PC-3 (cell line): Measurements from ENCODE around the gene PTS. TPM values are rescaled to one million over a fixed set of nuclear protein-coding genes. Genes with fewer than 3 reads are reported as not detected.

Experiments used
- ATAC-seq: fragments of 200-7000 bp; cut with Tn5 transposase; 2 replicates; pipeline ENCODE4 v1.9.1; 2020; ENCODE audit warnings: mild to moderate bottlenecking, moderate library complexity
- BruUV-seq: library from RNA; stranded (reverse); fragments of 400-500 nt; replicated peaks from 2 replicates; lab custom pipeline; 2021; lab: Mats Ljungman, UMichigan
- CTCF ChIA-PET: fragments of 300-600 bp; sonication (Branson Sonifier 250); formaldehyde crosslinking; loops from one replicate; lab custom pipeline; 2022; ENCODE audit warnings: antibody characterized with exemption; lab: Charles Lee
- POLR2A ChIA-PET: fragments of 300-600 bp; sonication (Branson Sonifier 250); formaldehyde crosslinking; loops from one replicate; lab custom pipeline; 2022; ENCODE audit warnings: antibody characterized with exemption; ENCODE audit not compliant: unreplicated experiment; lab: Charles Lee
- DNase-seq: peaks from one replicate; pipeline ENCODE4 v3.0.0-alpha.2; 2015
- H2AFZ ChIP-seq: fragments of 300-600 bp; sonication (generic); 2 replicates; pipeline ENCODE4 v1.6.0; 2016; ENCODE audit warnings: antibody characterized with exemption, low read length
- H3F3A ChIP-seq: fragments of 300-600 bp; sonication (generic); one replicate; pipeline ENCODE4 v1.6.0; 2017; ENCODE audit warnings: antibody characterized with exemption, low read length, control low read depth, mild to moderate bottlenecking; ENCODE audit not compliant: unreplicated experiment
- H3K27ac ChIP-seq: fragments of 300-600 bp; sonication (generic); 2 replicates; pipeline ENCODE4 v1.5.1; 2016; ENCODE audit warnings: mild to moderate bottlenecking, low read length
- H3K27me3 ChIP-seq: fragments of 300-600 bp; sonication (generic); 2 replicates; pipeline ENCODE4 v1.6.1; 2016; ENCODE audit warnings: low read length, mixed read lengths
- H3K36me3 ChIP-seq: fragments of 300-600 bp; sonication (generic); 2 replicates; pipeline ENCODE4 v1.6.1; 2016; ENCODE audit warnings: low read depth, mixed run types, low read length, mixed read lengths
- H3K4me1 ChIP-seq: fragments of 300-600 bp; sonication (generic); 2 replicates; pipeline ENCODE4 v1.5.1; 2016; ENCODE audit warnings: low read length; ENCODE audit not compliant: insufficient read depth
- H3K4me2 ChIP-seq: fragments of 300-600 bp; sonication (generic); 2 replicates; pipeline ENCODE4 v1.6.0; 2016; ENCODE audit warnings: low read length
- H3K4me3 ChIP-seq: fragments of 300-600 bp; sonication (generic); 2 replicates; pipeline ENCODE4 v1.5.1; 2016; ENCODE audit warnings: mild to moderate bottlenecking, low read length, mixed read lengths
- H3K79me2 ChIP-seq: fragments of 300-600 bp; sonication (generic); 2 replicates; pipeline ENCODE4 v1.6.1; 2017; ENCODE audit warnings: low read length, mixed read lengths
- H3K9ac ChIP-seq: fragments of 300-600 bp; sonication (generic); 2 replicates; pipeline ENCODE4 v1.6.0; 2016; ENCODE audit warnings: mild to moderate bottlenecking, low read length
- H3K9me2 ChIP-seq: fragments of 300-600 bp; sonication (generic); replicated peaks from 2 replicates; pipeline ENCODE4 v1.6.1; 2016; ENCODE audit warnings: mixed run types, low read length, mixed read lengths
- H3K9me3 ChIP-seq: fragments of 300-600 bp; sonication (generic); 2 replicates; pipeline ENCODE4 v1.6.1; 2016; ENCODE audit warnings: low read length, mixed read lengths
- H4K20me1 ChIP-seq: fragments of 300-600 bp; sonication (generic); 2 replicates; pipeline ENCODE4 v1.6.1; 2016; ENCODE audit warnings: low read length, mixed read lengths
- CTCF ChIP-seq: fragments of 300-600 bp; sonication (generic); conservative IDR thresholded peaks from 2 replicates; pipeline ENCODE4 v1.5.1; 2017; ENCODE audit warnings: antibody characterized with exemption, low read depth, mild to moderate bottlenecking, low read length
- EZH2 ChIP-seq: fragments of 300-600 bp; sonication (generic); IDR thresholded peaks from one replicate; pipeline ENCODE4 v1.6.1; 2017; ENCODE audit warnings: antibody characterized with exemption, mild to moderate bottlenecking, low read length; ENCODE audit not compliant: unreplicated experiment
- EZH2phosphoT487 ChIP-seq: fragments of 300-600 bp; sonication (generic); IDR thresholded peaks from 2 replicates; pipeline ENCODE4 v1.6.1; 2018; ENCODE audit warnings: mild to moderate bottlenecking, antibody characterized with exemption, low read length, borderline replicate concordance
- intact Hi-C: fragments of 100-400 bp; cut with micrococcal nuclease; formaldehyde crosslinking; loops from 2 replicates; pipeline ENCODE4 v1.9.0; 2023
- total RNA-seq: library from RNA; depleted of rRNA; stranded (reverse); fragments of >200 nt; gene quantifications from 2 replicates; pipeline ENCODE4 v1.2.3, GENCODE V29; 2014

PTS gene
- total RNA-seq, 1 experiment from 2014 or later = 77.4 TPM

DNA sequence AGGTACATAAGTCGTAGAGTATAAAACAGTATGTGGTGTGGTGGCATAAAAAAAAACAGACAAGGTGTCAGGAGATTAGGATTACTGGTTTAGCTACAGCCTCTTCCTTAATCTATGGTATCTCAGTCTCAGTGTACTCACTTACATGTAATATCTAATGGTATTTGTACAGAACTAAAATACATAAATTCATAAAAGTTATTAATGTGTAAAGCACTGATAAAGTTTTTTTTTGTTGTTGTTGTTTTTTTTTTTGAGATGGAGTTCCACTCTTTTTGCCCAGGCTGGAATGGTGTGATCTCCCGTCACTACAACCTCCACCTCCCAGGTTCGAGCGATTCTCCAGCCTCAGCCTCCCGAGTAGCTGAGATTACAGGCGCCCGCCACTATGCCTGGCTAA is 2.9 kb downstream of the PTS start:
- no peak overlapping the region for H3K27ac ChIP-seq
- no peak for TF ChIP-seq CTCF
- no peak for TF ChIP-seq EZH2phosphoT487
- no peak for TF ChIP-seq EZH2
- no peaks in the 10 kb centered on the region for H3K27me3 ChIP-seq
- no peaks in the 10 kb centered on the region for H3K9me3 ChIP-seq
- no peak overlapping the region for H3K4me3 ChIP-seq
- intact Hi-C loops = loop anchor here (5.0 kb wide), 1 partner anchor 67 kb away; the partner anchor contains the start of gene IL18
- no peak for ATAC-seq
- H3K4me1 ChIP-seq = peaks cover 24% of the 10 kb centered on the region
- no peaks in the 10 kb centered on the region for H3K9me2 ChIP-seq
- no peak overlapping the region for H2AFZ ChIP-seq
- H4K20me1 ChIP-seq = peaks cover 12% of the 10 kb centered on the region; the same call in 1 of the 2 replicates
- DNase-seq = no peak
- H3K4me2 ChIP-seq = peak overlapping the region; percentile 95; the same call in 1 of the 2 replicates
- BruUV-seq = no TSS peak
- CTCF ChIA-PET = no interaction called here
- peaks cover 24% of the 10 kb centered on the region; the same call in 1 of the 2 replicates for H3K36me3 ChIP-seq
- H3K9ac ChIP-seq = no peak overlapping the region
- peaks cover 36% of the 10 kb centered on the region for H3K79me2 ChIP-seq
- POLR2A ChIA-PET = interaction anchor here (0.6 kb wide), 1 partner anchor 50 kb away, joined by 30 read pairs; no protein-coding TSS in a partner anchor
- H3F3A ChIP-seq = no peaks in the 10 kb centered on the region

DNA sequence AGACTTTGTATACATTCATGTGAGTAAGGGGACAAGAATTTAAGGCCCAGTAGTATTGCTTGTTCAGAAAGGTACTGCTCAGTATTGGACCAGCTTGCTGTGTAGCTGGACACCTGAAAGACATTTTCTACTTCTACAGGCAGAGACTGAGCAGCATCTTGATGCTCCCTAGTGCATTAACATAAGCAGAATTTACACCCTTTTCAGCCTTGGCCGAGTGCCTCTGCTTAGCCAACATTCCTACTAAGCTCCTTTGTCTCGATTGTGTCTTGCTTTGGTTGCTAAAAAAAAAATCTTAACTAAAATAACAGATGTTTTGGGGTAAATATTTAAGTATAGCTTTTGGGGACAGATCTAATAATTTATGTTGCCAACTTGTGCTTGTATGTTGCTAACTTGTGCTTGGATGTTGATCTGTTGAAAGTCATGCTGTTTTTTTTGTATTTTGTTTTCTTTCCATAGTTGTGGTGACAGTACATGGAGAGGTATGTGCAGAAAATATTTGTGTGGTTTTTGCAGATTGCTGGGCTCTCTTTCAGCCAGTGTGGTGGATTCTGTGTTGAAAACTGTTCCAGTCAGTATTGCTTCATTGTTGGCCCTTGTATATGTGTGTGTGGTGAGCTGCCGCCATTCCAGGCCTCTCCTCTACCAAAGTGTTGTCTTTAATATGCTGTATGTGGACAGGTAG is 3.7 kb downstream of the PTS start:
- Histone ChIP-seq H3K36me3 (peaks cover 24% of the 10 kb centered on the region; the same call in 1 of the 2 replicates), H3K27ac (no peak overlapping the region), H2AFZ (no peak overlapping the region), H3F3A (no peaks in the 10 kb centered on the region), H3K9me3 (no peaks in the 10 kb centered on the region), H3K4me2 (no peak overlapping the region), H3K4me3 (no peak overlapping the region), H3K27me3 (no peaks in the 10 kb centered on the region), H3K4me1 (peaks cover 24% of the 10 kb centered on the region), H3K9ac (no peak overlapping the region), H3K9me2 (no peaks in the 10 kb centered on the region), H4K20me1 (peaks cover 12% of the 10 kb centered on the region; the same call in 1 of the 2 replicates), H3K79me2 (peaks cover 36% of the 10 kb centered on the region)
- POLR2A ChIA-PET = interaction anchor here (0.6 kb wide), 1 partner anchor 49 kb away, joined by 30 read pairs; no protein-coding TSS in a partner anchor
- CTCF ChIA-PET = no interaction called here
- no peak for DNase-seq
- ATAC-seq = no peak
- no TSS peak for BruUV-seq
- intact Hi-C loops = loop anchor here (5.0 kb wide), 1 partner anchor 68 kb away; the partner anchor contains the start of gene IL18
- TF ChIP-seq CTCF (no peak), EZH2phosphoT487 (no peak), EZH2 (no peak)

GRCh38 chr11:112231952-112232351 is 5.7 kb downstream of the PTS start:
- peaks cover 31% of the 10 kb centered on the region for H3K79me2 ChIP-seq
- no peaks in the 10 kb centered on the region for H3F3A ChIP-seq
- POLR2A ChIA-PET = no interaction called here
- H3K4me1 ChIP-seq = peaks cover 20% of the 10 kb centered on the region
- H2AFZ ChIP-seq = no peak overlapping the region
- CTCF ChIA-PET = interaction anchor here (1.0 kb wide), 1 partner anchor 11 kb away, joined by 3 read pairs; no protein-coding TSS in a partner anchor
- H3K9me3 ChIP-seq = no peaks in the 10 kb centered on the region
- DNase-seq (no peak), ATAC-seq (no peak)
- H3K27me3 ChIP-seq = no peaks in the 10 kb centered on the region
- H4K20me1 ChIP-seq = peaks cover 12% of the 10 kb centered on the region; the same call in 1 of the 2 replicates
- intact Hi-C loops = no loop called here
- H3K36me3 ChIP-seq = peaks cover 30% of the 10 kb centered on the region
- no peak overlapping the region for H3K4me3 ChIP-seq
- H3K4me2 ChIP-seq = no peak overlapping the region
- TF ChIP-seq CTCF (no peak), EZH2phosphoT487 (no peak), EZH2 (no peak)
- no peak overlapping the region for H3K9ac ChIP-seq
- BruUV-seq = no TSS peak
- no peak overlapping the region for H3K27ac ChIP-seq
- H3K9me2 ChIP-seq = no peaks in the 10 kb centered on the region
